ENCODE measurements around the gene NTMT1.

Gene NTMT1

DNA sequence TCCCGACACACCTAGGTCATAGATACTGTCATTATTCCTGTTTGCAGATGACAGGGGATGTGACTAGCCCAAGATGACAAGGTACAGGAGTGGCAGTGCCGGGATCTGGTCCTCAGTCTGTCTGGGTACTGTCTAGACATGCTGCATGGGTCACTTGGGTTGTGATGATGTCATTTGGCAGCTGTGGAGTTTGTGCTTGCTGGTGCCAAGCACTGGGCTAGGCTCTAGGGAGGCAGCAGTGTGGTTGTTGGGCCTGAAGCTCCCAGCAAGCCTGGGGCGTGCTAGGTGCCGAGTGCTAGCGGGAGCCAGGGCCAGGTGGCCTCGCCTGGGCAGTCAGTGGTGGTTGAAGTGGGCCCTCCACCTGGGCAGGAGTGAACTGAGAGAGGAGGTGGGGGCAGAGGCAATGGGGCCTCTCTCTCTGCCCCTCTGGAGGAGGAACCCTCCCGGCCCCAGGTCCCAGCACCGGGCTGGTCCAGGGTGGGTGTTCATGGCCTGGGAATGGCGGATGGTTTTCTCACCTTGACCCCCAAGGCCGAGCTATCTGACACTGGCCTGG is 24.8 kb downstream of the NTMT1 start:
- Histone ChIP-seq H3K27ac (ENCODE audit: low read length) (no peak overlapping the region), H3K4me3 (ENCODE audit: low read length) (no peak overlapping the region), H3K4me1 (ENCODE audit: low read length) (no peaks in the 10 kb centered on the region), H3K36me3 (replicated peaks; ENCODE audit: low read depth, low read length) (no peaks in the 10 kb centered on the region), H3K9ac (ENCODE audit: low read length) (no peak overlapping the region), H3K4me2 (ENCODE audit: low read length) (no peak overlapping the region), H2AFZ (ENCODE audit: low read depth, low read length) (no peak overlapping the region), H4K20me1 (ENCODE audit: insufficient read depth, low read length) (no peaks in the 10 kb centered on the region), H3K79me2 (ENCODE audit: low read length) (no peaks in the 10 kb centered on the region), H3K9me3 (ENCODE audit: insufficient read depth, low read length) (no peaks in the 10 kb centered on the region), H3K27me3 (ENCODE audit: low read depth, low read length) (no peaks in the 10 kb centered on the region)
- TF ChIP-seq, protein P1, sequence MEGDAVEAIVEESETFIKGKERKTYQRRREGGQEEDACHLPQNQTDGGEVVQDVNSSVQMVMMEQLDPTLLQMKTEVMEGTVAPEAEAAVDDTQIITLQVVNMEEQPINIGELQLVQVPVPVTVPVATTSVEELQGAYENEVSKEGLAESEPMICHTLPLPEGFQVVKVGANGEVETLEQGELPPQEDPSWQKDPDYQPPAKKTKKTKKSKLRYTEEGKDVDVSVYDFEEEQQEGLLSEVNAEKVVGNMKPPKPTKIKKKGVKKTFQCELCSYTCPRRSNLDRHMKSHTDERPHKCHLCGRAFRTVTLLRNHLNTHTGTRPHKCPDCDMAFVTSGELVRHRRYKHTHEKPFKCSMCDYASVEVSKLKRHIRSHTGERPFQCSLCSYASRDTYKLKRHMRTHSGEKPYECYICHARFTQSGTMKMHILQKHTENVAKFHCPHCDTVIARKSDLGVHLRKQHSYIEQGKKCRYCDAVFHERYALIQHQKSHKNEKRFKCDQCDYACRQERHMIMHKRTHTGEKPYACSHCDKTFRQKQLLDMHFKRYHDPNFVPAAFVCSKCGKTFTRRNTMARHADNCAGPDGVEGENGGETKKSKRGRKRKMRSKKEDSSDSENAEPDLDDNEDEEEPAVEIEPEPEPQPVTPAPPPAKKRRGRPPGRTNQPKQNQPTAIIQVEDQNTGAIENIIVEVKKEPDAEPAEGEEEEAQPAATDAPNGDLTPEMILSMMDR (IDR thresholded peaks at IDR 0.05; ENCODE audit: low read depth, low read length): no peak
- no peak for TF ChIP-seq EZH2phosphoT487 (IDR thresholded peaks at IDR 0.05; ENCODE audit: low read depth)

DNA sequence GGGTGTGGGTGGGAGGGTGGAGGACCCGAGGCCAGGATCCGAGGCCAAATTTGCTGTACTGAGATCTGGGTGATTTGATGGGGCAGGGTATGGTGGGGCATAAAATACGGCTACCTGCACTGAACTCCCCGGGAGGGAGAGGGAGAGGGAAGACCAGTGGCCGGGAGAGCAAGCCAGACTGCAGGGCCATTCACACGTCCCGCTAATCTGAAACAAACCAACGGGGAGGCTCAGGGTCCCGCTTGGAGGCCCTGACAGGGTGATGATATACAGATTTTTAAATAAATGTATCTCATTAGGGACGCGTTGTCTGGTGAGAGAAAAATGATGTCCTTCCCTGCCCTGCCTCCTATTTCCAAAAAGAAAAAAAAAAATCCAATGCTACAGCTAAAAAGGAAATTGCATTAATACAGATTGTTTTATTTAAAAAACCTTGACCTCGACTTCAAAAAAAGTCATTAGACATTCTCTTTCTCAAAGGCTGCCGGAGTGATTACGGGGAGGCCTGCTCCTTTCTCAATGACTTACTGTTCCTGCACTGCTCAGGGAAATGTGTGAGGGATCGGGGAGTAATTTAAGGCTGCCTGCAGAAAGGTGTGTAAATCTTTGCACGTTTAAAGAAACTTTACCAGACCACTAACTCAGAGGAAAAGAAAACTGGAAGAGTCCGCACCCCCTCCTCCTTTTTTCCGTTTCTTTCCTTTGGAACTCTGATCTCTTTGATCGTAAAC is 28.0 kb downstream of the NTMT1 start:
- Histone ChIP-seq H3K4me3 (ENCODE audit: low read length) (no peak overlapping the region), H3K36me3 (replicated peaks; ENCODE audit: low read depth, low read length) (no peaks in the 10 kb centered on the region), H3K9me3 (ENCODE audit: insufficient read depth, low read length) (no peaks in the 10 kb centered on the region), H3K79me2 (ENCODE audit: low read length) (no peaks in the 10 kb centered on the region), H3K27me3 (ENCODE audit: low read depth, low read length) (no peaks in the 10 kb centered on the region), H3K4me2 (ENCODE audit: low read length) (no peak overlapping the region), H3K27ac (ENCODE audit: low read length) (no peak overlapping the region), H3K4me1 (ENCODE audit: low read length) (no peaks in the 10 kb centered on the region), H3K9ac (ENCODE audit: low read length) (no peak overlapping the region), H2AFZ (ENCODE audit: low read depth, low read length) (no peak overlapping the region), H4K20me1 (ENCODE audit: insufficient read depth, low read length) (no peaks in the 10 kb centered on the region)
- TF ChIP-seq, protein P1 (IDR thresholded peaks at IDR 0.05; ENCODE audit: low read depth, low read length): no peak
- no peak for TF ChIP-seq EZH2phosphoT487 (IDR thresholded peaks at IDR 0.05; ENCODE audit: low read depth)

DNA sequence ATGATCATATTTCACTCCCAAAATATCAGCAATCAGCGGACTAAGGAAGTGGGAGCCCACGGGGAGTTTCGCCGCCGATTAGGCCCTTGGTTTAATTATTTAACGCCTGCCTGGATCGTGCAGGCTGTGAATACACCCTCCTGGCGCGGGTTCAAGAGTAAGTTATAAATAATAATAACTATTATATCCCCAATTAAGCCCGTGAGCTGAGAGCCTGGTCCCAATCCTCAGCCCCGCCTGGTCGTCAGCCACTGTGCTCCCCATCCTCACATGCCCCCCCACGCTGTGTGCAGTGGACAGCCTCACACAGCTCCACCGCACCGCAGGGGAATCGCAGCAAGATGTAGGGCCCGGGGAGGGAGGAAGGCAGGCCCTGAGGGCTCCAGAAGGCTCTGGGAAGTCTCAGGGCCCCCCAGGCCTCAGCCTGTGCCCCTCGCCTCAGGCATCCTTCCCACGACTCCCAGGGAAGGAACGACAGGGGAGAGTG is 28.6 kb downstream of the NTMT1 start:
- Histone ChIP-seq H3K4me3 (ENCODE audit: low read length) (no peak overlapping the region), H3K9me3 (ENCODE audit: insufficient read depth, low read length) (no peaks in the 10 kb centered on the region), H3K9ac (ENCODE audit: low read length) (no peak overlapping the region), H3K27ac (ENCODE audit: low read length) (no peak overlapping the region), H4K20me1 (ENCODE audit: insufficient read depth, low read length) (no peaks in the 10 kb centered on the region), H3K79me2 (ENCODE audit: low read length) (no peaks in the 10 kb centered on the region), H3K27me3 (ENCODE audit: low read depth, low read length) (no peaks in the 10 kb centered on the region), H3K4me2 (ENCODE audit: low read length) (no peak overlapping the region), H2AFZ (ENCODE audit: low read depth, low read length) (no peak overlapping the region), H3K4me1 (ENCODE audit: low read length) (no peaks in the 10 kb centered on the region), H3K36me3 (replicated peaks; ENCODE audit: low read depth, low read length) (no peaks in the 10 kb centered on the region)
- TF ChIP-seq EZH2phosphoT487 (IDR thresholded peaks at IDR 0.05; ENCODE audit: low read depth): no peak
- TF ChIP-seq, protein P1 (IDR thresholded peaks at IDR 0.05; ENCODE audit: low read depth, low read length): no peak

DNA sequence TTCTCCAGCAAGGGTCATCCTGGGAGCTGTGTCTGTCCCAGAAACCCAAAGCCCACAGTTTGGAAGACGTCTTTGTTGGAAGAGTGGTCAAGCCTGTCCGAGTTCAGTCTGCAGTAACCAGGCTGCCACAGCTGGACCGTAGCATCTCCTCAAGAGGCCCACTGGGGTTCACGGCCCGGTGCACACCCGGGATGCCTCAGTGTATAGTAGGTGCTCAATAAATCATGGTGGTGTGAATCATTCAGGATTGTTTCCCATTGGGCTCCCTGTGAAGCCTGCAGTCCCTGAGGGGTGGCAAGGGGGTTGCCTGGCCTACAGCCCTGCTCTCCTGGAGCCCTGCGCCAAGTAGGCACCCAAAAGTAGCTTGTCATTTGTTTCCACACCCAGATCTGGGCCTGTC is 29.2 kb downstream of the NTMT1 start:
- TF ChIP-seq EZH2phosphoT487 (IDR thresholded peaks at IDR 0.05; ENCODE audit: low read depth): no peak
- TF ChIP-seq, protein P1 (IDR thresholded peaks at IDR 0.05; ENCODE audit: low read depth, low read length): no peak
- Histone ChIP-seq H3K9me3 (ENCODE audit: insufficient read depth, low read length) (no peaks in the 10 kb centered on the region), H4K20me1 (ENCODE audit: insufficient read depth, low read length) (no peaks in the 10 kb centered on the region)

More for the DNA sequence above, 29.2 kb downstream of the NTMT1 start:
- no peaks in the 10 kb centered on the region for H3K27me3 ChIP-seq (ENCODE audit: low read depth, low read length)
- H3K36me3 ChIP-seq (replicated peaks; ENCODE audit: low read depth, low read length): no peaks in the 10 kb centered on the region
- H2AFZ ChIP-seq (ENCODE audit: low read depth, low read length): no peak overlapping the region
- no peak overlapping the region for H3K4me2 ChIP-seq (ENCODE audit: low read length)
- no peaks in the 10 kb centered on the region for H3K4me1 ChIP-seq (ENCODE audit: low read length)
- H3K9ac ChIP-seq (ENCODE audit: low read length): no peak overlapping the region
- H3K79me2 ChIP-seq (ENCODE audit: low read length): no peaks in the 10 kb centered on the region
- H3K27ac ChIP-seq (ENCODE audit: low read length): no peak overlapping the region
- no peak overlapping the region for H3K4me3 ChIP-seq (ENCODE audit: low read length)
